NCI-H2196 treated with DMSO at 0.1 percent for 48 hours (cell line): Measurements from ENCODE around the gene OR4X1.
"Not testable (repeated sequence)": the region's sequence is repeated elsewhere in the genome, so short reads cannot be mapped to it uniquely, and the experiment has no call there.

Experiments
- DNase-seq: peaks from one replicate; lab custom pipeline; 2025; ENCODE audit not compliant: unreplicated experiment; lab: John Stamatoyannopoulos, UW

OR4X1 gene, protein sequence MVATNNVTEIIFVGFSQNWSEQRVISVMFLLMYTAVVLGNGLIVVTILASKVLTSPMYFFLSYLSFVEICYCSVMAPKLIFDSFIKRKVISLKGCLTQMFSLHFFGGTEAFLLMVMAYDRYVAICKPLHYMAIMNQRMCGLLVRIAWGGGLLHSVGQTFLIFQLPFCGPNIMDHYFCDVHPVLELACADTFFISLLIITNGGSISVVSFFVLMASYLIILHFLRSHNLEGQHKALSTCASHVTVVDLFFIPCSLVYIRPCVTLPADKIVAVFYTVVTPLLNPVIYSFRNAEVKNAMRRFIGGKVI

DNA sequence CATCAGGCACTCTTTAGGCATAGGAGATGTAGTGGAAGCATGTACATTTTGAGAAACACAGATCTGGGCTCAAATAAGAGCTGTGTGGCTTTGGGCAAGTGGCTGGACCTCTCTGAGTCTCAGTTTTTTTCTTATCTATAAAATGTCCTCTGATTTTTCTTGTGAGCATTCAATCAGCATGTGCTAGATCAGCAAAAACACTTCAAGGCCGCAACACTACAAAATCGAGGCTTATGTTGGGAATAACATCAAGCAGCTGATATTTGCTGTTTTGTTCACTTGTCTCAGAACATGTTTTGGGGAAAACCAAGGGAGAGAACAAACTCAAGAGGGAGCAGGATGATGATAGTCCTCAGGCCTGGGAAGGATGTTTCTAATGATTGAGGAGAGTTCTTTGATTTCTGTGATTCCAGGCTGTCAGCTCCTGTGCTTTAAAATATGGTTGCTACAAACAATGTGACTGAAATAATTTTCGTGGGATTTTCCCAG lies at the start of gene OR4X1:
TSS of gene OR4X1 (plus strand) at position 439 of the 489 bp plus-strand sequence. CDS start at position 439, 0 bp downstream.
- DNase-seq: no peak

DNA sequence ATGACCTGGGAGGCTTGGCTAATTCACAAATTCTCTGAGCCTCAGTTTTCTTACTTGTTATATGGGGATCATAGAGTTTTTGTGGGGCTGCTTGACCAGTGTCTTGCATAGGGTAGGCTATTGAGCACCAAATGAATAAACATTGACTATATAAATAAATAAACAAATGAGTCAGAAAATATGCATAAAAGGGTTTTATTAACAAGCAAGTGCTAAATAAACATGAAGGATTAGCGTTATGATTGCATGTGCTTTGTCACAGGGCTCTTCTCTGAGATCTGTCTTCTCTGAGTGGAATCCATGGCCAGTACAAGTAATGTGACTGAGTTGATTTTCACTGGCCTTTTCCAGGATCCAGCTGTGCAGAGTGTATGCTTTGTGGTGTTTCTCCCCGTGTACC lies 47.2 kb upstream of the OR4X1 start, which contains the start of gene OR4B1:
TSS of gene OR4B1 (plus strand) at position 301 of the 400 bp plus-strand sequence. CDS start at position 301, 0 bp downstream.
- no peak for DNase-seq

DNA sequence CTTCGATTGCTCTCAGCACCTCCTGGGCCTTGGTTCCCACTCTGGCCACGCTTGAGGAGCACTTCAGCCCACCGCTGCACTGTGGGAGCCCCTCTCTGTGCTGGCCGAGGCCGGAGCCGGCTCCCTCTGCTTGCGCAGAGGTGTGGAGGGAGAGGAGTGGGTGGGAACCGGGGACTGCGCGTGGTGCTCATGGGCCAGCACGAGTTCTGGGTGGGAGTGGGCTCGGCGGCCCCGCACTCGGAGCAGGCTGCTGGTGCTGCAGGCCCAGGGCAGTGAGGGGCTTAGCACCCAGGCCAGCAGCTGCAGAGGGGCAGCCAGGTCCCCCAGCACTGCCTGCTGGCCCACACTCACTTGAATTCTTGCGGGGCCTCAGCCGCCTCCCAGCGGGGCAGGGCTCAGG lies 34.9 kb upstream of the OR4X1 start:
- no peak for DNase-seq

DNA sequence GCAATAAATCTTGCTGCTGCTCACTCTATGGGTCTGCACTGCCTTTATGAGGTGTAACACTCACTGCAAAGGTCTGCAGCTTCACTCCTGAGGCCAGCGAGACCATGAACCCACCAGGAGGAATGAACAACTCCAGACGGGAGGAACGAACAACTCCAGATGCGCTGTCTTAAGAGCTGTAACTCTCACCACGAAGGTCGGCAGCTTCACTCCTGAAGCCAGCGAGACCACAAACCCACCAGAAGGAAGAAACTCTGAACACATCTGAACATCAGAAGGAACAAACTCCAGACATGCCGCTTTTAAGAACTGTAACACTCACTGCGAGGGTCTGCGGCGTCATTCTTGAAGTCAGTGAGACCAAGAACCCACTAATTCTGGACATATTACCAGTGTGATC lies 33.6 kb upstream of the OR4X1 start:
- DNase-seq: not testable (repeated sequence)

- DNase-seq: no peak
These were observed 25.9 kb upstream of the OR4X1 start for GRCh38 chr11:48237727-48238126.

GRCh38 chr11:48242501-48242900 lies 21.2 kb upstream of the OR4X1 start:
- no peak for DNase-seq

GRCh38 chr11:48244804-48245203 lies 18.9 kb upstream of the OR4X1 start, which contains the start of gene OR4X2:
TSS of gene OR4X2 (plus strand) at chr11:48245104. CDS start at chr11:48245104, 0 bp downstream.
- no peak for DNase-seq

- no peak for DNase-seq
These were observed 14.8 kb upstream of the OR4X1 start for GRCh38 chr11:48248902-48249301.

GRCh38 chr11:48261600-48261999 lies 2.1 kb upstream of the OR4X1 start:
- no peak for DNase-seq

DNA sequence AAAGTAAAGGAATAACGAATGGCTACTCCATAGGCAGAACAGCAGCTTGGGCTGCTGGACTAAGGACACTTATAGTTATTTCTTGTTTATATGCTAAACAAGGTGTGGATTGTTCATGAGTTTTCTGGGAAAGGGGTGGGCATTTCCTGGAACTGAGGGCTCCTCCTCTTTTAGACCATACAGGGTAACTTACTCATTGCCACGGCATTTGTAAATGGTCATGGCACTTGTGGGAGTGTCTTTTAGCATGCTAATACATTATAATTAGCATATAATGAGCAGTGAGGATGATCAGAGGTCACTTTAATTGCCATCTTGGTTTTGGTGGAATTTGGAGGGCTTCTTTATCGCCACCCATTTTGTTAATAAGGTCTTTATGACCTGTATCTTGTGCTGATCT lies 7.0 kb downstream of the OR4X1 start:
- no peak for DNase-seq

DNA sequence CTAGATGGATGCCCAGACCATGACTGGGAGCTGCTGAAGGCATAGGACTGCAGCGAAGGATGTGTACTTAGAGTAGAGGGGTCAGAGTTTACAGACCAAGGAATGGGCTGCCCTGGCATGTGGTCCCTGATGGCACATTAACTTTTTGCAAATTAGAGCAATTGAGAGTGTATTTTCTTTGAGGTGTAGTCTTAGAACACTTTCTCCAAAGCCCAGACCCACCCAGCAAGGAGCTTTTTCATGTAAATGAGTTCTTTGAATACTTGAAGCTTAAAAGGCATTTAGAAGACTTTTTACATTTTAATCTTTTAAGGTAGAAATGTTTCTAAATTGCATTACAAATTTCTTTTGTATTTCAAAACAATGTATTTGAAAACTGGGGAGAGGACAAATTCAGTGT lies 8.9 kb downstream of the OR4X1 start:
- DNase-seq: no peak

GRCh38 chr11:48305923-48306322 lies 42.3 kb downstream of the OR4X1 start, which contains the start of gene OR4S1:
TSS of gene OR4S1 (plus strand) at chr11:48306223. CDS start at chr11:48306223, 0 bp downstream.
- no peak for DNase-seq

GRCh38 chr11:48307760-48308386 lies 44.2 kb downstream of the OR4X1 start:
- peak; percentile 5 for DNase-seq

DNA sequence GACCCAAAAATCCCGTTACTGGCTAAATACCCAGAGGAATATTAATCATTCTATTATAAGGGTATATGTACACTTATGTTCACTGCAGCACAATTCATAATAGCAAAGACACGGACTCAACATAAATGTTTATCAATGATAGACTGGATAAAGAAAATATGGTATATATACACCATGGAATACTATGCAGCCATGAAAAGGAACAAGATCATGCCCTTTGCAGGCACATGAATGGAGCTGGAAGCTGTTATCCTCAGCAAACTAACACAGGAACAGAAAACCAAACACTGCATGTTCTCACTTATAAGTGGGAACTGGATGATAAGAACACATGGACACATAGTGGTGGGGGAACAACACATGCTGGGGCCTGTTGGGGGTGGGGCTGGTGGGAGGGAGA lies 49.9 kb downstream of the OR4X1 start:
- DNase-seq: not testable (repeated sequence)
